H1 (cell line): ENCODE measurements around the gene UMODL1. TPM values are rescaled to one million over a fixed set of nuclear protein-coding genes. Genes with fewer than 3 reads are reported as not detected.

Experiments used
- CTCF ChIA-PET: fragments of 300-600 bp; sonication (Branson Sonifier 250); formaldehyde crosslinking; loops from one replicate; lab custom pipeline; 2021; ENCODE audit not compliant: partially characterized antibody; lab: Charles Lee
- POLR2A ChIA-PET: fragments of 300-600 bp; sonication (Branson Sonifier 250); formaldehyde crosslinking; loops from one replicate; lab custom pipeline; 2021; ENCODE audit warnings: inconsistent platforms; ENCODE audit not compliant: partially characterized antibody; lab: Charles Lee
- DNase-seq, 2 experiments: peaks; one replicate each; pipeline versions ENCODE4 v3.0.0 to v3.0.0-alpha.2; 2010 to 2022; ENCODE audit warnings: low spot score in 2 of 2, low read depth in 1 of 2, mixed read lengths in 1 of 2
- FAIRE-seq: peaks from 2 replicates; lab custom pipeline; 2011; peaks lifted over from hg19 to GRCh38; lab: Jason Lieb, UNC
- H2AFZ ChIP-seq: 2 replicates; pipeline ENCODE4 v1.8.1; 2012; ENCODE audit warnings: low read length, inconsistent platforms
- H2AK5ac ChIP-seq: 2 replicates; pipeline ENCODE4 v1.6.1; 2013; ENCODE audit warnings: low read depth, low read length
- H2BK120ac ChIP-seq: replicated peaks from 2 replicates; pipeline ENCODE3; 2013; ENCODE audit warnings: low read depth, low read length, inconsistent platforms
- H2BK12ac ChIP-seq: 2 replicates; pipeline ENCODE4 v1.6.1; 2013; ENCODE audit warnings: low read depth, low read length
- H2BK15ac ChIP-seq: 2 replicates; pipeline ENCODE4 v1.6.1; 2013; ENCODE audit warnings: low read length
- H2BK20ac ChIP-seq: 2 replicates; pipeline ENCODE4 v1.6.1; 2013; ENCODE audit warnings: low read length
- H2BK5ac ChIP-seq: 2 replicates; pipeline ENCODE4 v1.6.1; 2013; ENCODE audit warnings: low read depth, low read length
- H3K14ac ChIP-seq: 2 replicates; pipeline ENCODE4 v1.6.1; 2013; ENCODE audit warnings: inconsistent platforms; ENCODE audit not compliant: insufficient read length
- H3K18ac ChIP-seq: 2 replicates; pipeline ENCODE4 v1.6.1; 2013; ENCODE audit warnings: low read length; ENCODE audit errors: extremely low read depth
- H3K23ac ChIP-seq: 2 replicates; pipeline ENCODE4 v1.6.1; 2013; ENCODE audit warnings: inconsistent platforms; ENCODE audit not compliant: insufficient read length
- H3K23me2 ChIP-seq: 2 replicates; pipeline ENCODE4 v1.6.1; 2013; ENCODE audit warnings: low read depth, low read length
- H3K27ac ChIP-seq: 2 replicates; pipeline ENCODE4 v1.6.1; 2011; ENCODE audit warnings: low read depth, low read length, inconsistent platforms
- H3K27me3 ChIP-seq, 4 experiments: replicated peaks in 1 of 4; 1 replicate in 1 of 4; 2 replicates in 3 of 4; pipeline versions ENCODE4 v1.6.1 to v1.8.1; 2011 to 2013; ENCODE audit warnings: low read length in 3 of 4, mild to moderate bottlenecking in 3 of 4, inconsistent platforms in 2 of 4, mixed read lengths in 2 of 4, moderate library complexity in 1 of 4; ENCODE audit not compliant: control insufficient read depth in 3 of 4, insufficient read depth in 3 of 4; ENCODE audit errors: extremely low read depth in 1 of 4
- H3K36me3 ChIP-seq, 4 experiments: 2 replicates each; pipeline versions ENCODE4 v1.6.1 to v1.8.1; 2011 to 2013; ENCODE audit warnings: mild to moderate bottlenecking in 4 of 4, low read length in 3 of 4, moderate library complexity in 2 of 4, control low read depth in 1 of 4, inconsistent platforms in 1 of 4; ENCODE audit not compliant: insufficient read depth in 4 of 4, control insufficient read depth in 2 of 4
- H3K4ac ChIP-seq: replicated peaks from 2 replicates; pipeline ENCODE3; 2013; ENCODE audit warnings: low read length, low read depth, mixed read lengths, inconsistent platforms; ENCODE audit not compliant: insufficient read length
- H3K4me1 ChIP-seq, 4 experiments: replicated peaks in 1 of 4; 1 replicate in 1 of 4; 2 replicates in 3 of 4; pipeline versions ENCODE4 v1.6.1 to v1.8.1; 2011 to 2013; ENCODE audit warnings: low read length in 3 of 4, inconsistent platforms in 2 of 4, mixed read lengths in 1 of 4; ENCODE audit not compliant: insufficient read depth in 4 of 4, control insufficient read depth in 3 of 4
- H3K4me2 ChIP-seq, 2 experiments: 2 replicates each; pipeline versions ENCODE4 v1.6.1 to v1.8.1; 2011 to 2013; ENCODE audit warnings: low read depth in 2 of 2, low read length in 2 of 2, control low read depth in 1 of 2, inconsistent platforms in 1 of 2, mild to moderate bottlenecking in 1 of 2; ENCODE audit not compliant: insufficient read depth in 1 of 2
- H3K4me3 ChIP-seq, 4 experiments: fragments of 200-600, 300-600 bp in 1 of 4; sonication (generic), shearing (Covaris generic), sonication (Bioruptor Twin) in 1 of 4; 2 replicates each; pipeline versions ENCODE4 v1.5.1 to v1.8.1; 2011 to 2016; ENCODE audit warnings: low read length in 4 of 4, low read depth in 3 of 4, control low read depth in 2 of 4, inconsistent platforms in 2 of 4, mild to moderate bottlenecking in 2 of 4, mixed read lengths in 1 of 4, moderate library complexity in 1 of 4; ENCODE audit not compliant: insufficient read depth in 2 of 4; ENCODE audit errors: extremely low read depth in 1 of 4
- H3K56ac ChIP-seq: replicated peaks from 2 replicates; pipeline ENCODE3; 2013; ENCODE audit warnings: low read depth, mild to moderate bottlenecking, mixed read lengths, low read length, inconsistent platforms; ENCODE audit not compliant: insufficient read length
- H3K79me1 ChIP-seq: 2 replicates; pipeline ENCODE4 v1.6.1; 2013; ENCODE audit warnings: low read depth, low read length, control low read depth
- H3K79me2 ChIP-seq, 2 experiments: 2 replicates each; pipeline versions ENCODE4 v1.6.1 to v1.8.1; 2012 to 2013; ENCODE audit warnings: low read length in 2 of 2, mild to moderate bottlenecking in 2 of 2, inconsistent platforms in 1 of 2; ENCODE audit not compliant: insufficient read depth in 2 of 2, control insufficient read depth in 1 of 2
- H3K9ac ChIP-seq, 4 experiments: replicated peaks in 1 of 4; 1 replicate in 1 of 4; 2 replicates in 3 of 4; pipeline versions ENCODE4 v1.6.1 to v1.8.1; 2011 to 2013; ENCODE audit warnings: low read depth in 3 of 4, low read length in 3 of 4, control low read depth in 2 of 4, mild to moderate bottlenecking in 2 of 4, moderate library complexity in 2 of 4, inconsistent platforms in 1 of 4; ENCODE audit errors: extremely low read depth in 1 of 4
- H3K9me3 ChIP-seq, 2 experiments: 2 replicates each; pipeline versions ENCODE4 v1.6.1 to v1.8.1; 2012 to 2013; ENCODE audit warnings: mild to moderate bottlenecking in 2 of 2, moderate library complexity in 2 of 2, control low read depth in 1 of 2, inconsistent platforms in 1 of 2, low read depth in 1 of 2, low read length in 1 of 2, mixed read lengths in 1 of 2; ENCODE audit not compliant: insufficient read depth in 2 of 2
- H4K20me1 ChIP-seq, 2 experiments: replicated peaks in 1 of 2; 2 replicates each; pipeline versions ENCODE3 to v1.8.1; 2011 to 2013; ENCODE audit warnings: inconsistent platforms in 2 of 2, low read length in 2 of 2, mild to moderate bottlenecking in 1 of 2; ENCODE audit not compliant: insufficient read depth in 2 of 2, control insufficient read depth in 1 of 2
- H4K5ac ChIP-seq: 2 replicates; pipeline ENCODE4 v1.6.1; 2013; ENCODE audit warnings: low read length, low read depth, mixed read lengths, inconsistent platforms; ENCODE audit not compliant: insufficient read length
- H4K8ac ChIP-seq: 2 replicates; pipeline ENCODE4 v1.8.0; 2013; ENCODE audit warnings: mild to moderate bottlenecking, moderate library complexity, low read length, inconsistent platforms; ENCODE audit not compliant: insufficient read depth; ENCODE audit errors: extremely low read depth
- H4K91ac ChIP-seq: replicated peaks from 2 replicates; pipeline ENCODE3; 2013; ENCODE audit warnings: low read length, mixed read lengths, inconsistent platforms; ENCODE audit not compliant: insufficient read length
- BACH1 ChIP-seq: IDR thresholded peaks from 2 replicates; pipeline ENCODE4 v1.6.1; 2012; ENCODE audit warnings: low read length, improper control_type of control experiment
- BCL11A ChIP-seq, 2 experiments: IDR thresholded peaks; one replicate each; pipeline ENCODE4 v1.6.1; 2011; ENCODE audit warnings: low read depth in 2 of 2, low read length in 2 of 2, mild to moderate bottlenecking in 2 of 2
- CEBPB ChIP-seq: IDR thresholded peaks from 2 replicates; pipeline ENCODE4 v1.6.1; 2012; ENCODE audit warnings: low read depth, low read length
- CHD2 ChIP-seq: IDR thresholded peaks from 2 replicates; pipeline ENCODE4 v1.6.1; 2012; ENCODE audit warnings: low read length, improper control_type of control experiment
- CTBP2 ChIP-seq: IDR thresholded peaks from 2 replicates; pipeline ENCODE4 v1.7.0; 2011; ENCODE audit warnings: borderline replicate concordance, mild to moderate bottlenecking, moderate library complexity, mixed read lengths, low read length; ENCODE audit not compliant: insufficient read depth, insufficient read length
- POLR2AphosphoS5 ChIP-seq: IDR thresholded peaks from 2 replicates; pipeline ENCODE4 v1.6.1; 2011; ENCODE audit warnings: low read depth, low read length
- POU5F1 ChIP-seq: IDR thresholded peaks from 2 replicates; pipeline ENCODE4 v1.6.1; 2011; ENCODE audit warnings: low read depth, mild to moderate bottlenecking, low read length, moderate library complexity
- RBBP5 ChIP-seq: IDR thresholded peaks from 2 replicates; pipeline ENCODE4 v1.7.1; 2012; ENCODE audit warnings: low read depth, mild to moderate bottlenecking, inconsistent platforms, low read length, moderate library complexity, borderline replicate concordance
- RFX5 ChIP-seq: IDR thresholded peaks from 2 replicates; pipeline ENCODE4 v1.6.1; 2011; ENCODE audit warnings: low read depth, low read length, improper control_type of control experiment, borderline replicate concordance
- RNF2 ChIP-seq: fragments of 200-900, 300-1000 bp; sonication (generic); IDR thresholded peaks from 2 replicates; pipeline ENCODE4 v1.7.1; 2016; ENCODE audit warnings: borderline replicate concordance, low read depth, mild to moderate bottlenecking, antibody characterized with exemption, low read length; ENCODE audit not compliant: poor library complexity, severe bottlenecking; ENCODE audit errors: missing control alignments
- SP1 ChIP-seq: IDR thresholded peaks from 2 replicates; pipeline ENCODE4 v1.6.1; 2011; ENCODE audit warnings: low read depth, low read length
- TAF7 ChIP-seq: optimal IDR thresholded peaks from 2 replicates; pipeline ENCODE3; 2011; ENCODE audit warnings: low read depth, mild to moderate bottlenecking, inconsistent platforms, low read length, moderate library complexity, borderline replicate concordance
- TCF12 ChIP-seq: IDR thresholded peaks from 2 replicates; pipeline ENCODE4 v1.6.1; 2011; ENCODE audit warnings: low read depth, mild to moderate bottlenecking, low read length
- TEAD4 ChIP-seq: IDR thresholded peaks from 2 replicates; pipeline ENCODE4 v1.6.1; 2012; ENCODE audit warnings: low read depth, low read length, inconsistent platforms, mixed read lengths
- YY1 ChIP-seq: IDR thresholded peaks from 2 replicates; pipeline ENCODE4 v1.6.1; 2011; ENCODE audit warnings: low read depth, mild to moderate bottlenecking, low read length
- WGBS, 2 experiments: shearing (Covaris generic) in 1 of 2; methylation state at CpG; one replicate each; pipeline versions ENCODE4 v1.1.6 to v1.1.7; 2013 to 2015; ENCODE audit warnings: low lambda C conversion rate in 2 of 2, mixed read lengths in 2 of 2, inconsistent platforms in 1 of 2, low coverage in 1 of 2, missing lambda C conversion rate in 1 of 2; ENCODE audit not compliant: insufficient replicate concordance in 2 of 2, insufficient coverage in 1 of 2, insufficient read length in 1 of 2; ENCODE audit errors: extremely low coverage in 1 of 2, missing lambda C conversion rate in 1 of 2; 5-methylcytosine and 5-hydroxymethylcytosine counted together
- polyA plus RNA-seq, 7 experiments: library from polyadenylated mRNA; depleted of rRNA in 3 of 7; stranded (reverse) in 5 of 7; unstranded in 2 of 7; fragments of >200 nt in 5 of 7; fragments of 200-250 nt in 2 of 7; gene quantifications; 1 replicate in 5 of 7; 2 replicates in 1 of 7; 4 replicates in 1 of 7; pipeline versions ENCODE4 v1.2.1 to v1.2.3, GENCODE V29; 2011 to 2013; ENCODE audit warnings: missing spikeins in 2 of 7, mixed read lengths in 2 of 7
- total RNA-seq: library from RNA; stranded (reverse); fragmentation: NEBNext Ultra II Directional; extraction: Animal tissue kit (Norgen Biotek cat#: 25700); gene quantifications from 2 replicates; pipeline ENCODE4 v1.2.1, GENCODE V29; 2021

Gene UMODL1
- total and polyA plus RNA-seq, 2 of the 8 experiments (the other 6 are each of a cell fraction or from before 2014, with no cell fraction given): not detected

- Histone ChIP-seq H3K9me3 (no peaks in the 10 kb centered on the region), H2BK12ac (no peak overlapping the region), H3K4me1 (peaks cover 0 to 19% (median 10%) of the 10 kb centered on the region in 4 experiments; a peak in 5 of 7 replicates), H2BK15ac (no peak overlapping the region), H3K27ac (no peak overlapping the region), H3K23ac (no peak overlapping the region), H2BK5ac (no peak overlapping the region), H3K4me3 (no peak overlapping the region), H2AK5ac (no peak overlapping the region), H3K4ac (no peak overlapping the region), H4K8ac (no peak overlapping the region), H4K91ac (no peak overlapping the region), H3K36me3 (no peaks in the 10 kb centered on the region), H3K79me2 (no peaks in the 10 kb centered on the region), H3K27me3 (peaks cover 0 to under 1% (median 0%) of the 10 kb centered on the region in 4 experiments; a peak in 1 of 7 replicates), H3K4me2 (no peak overlapping the region), H4K5ac (no peak overlapping the region), H2AFZ (no peak overlapping the region), H2BK120ac (no peak overlapping the region), H3K14ac (no peak overlapping the region), H3K79me1 (no peaks in the 10 kb centered on the region), H4K20me1 (no peaks in the 10 kb centered on the region), H3K9ac (no peak overlapping the region), H2BK20ac (no peak overlapping the region), H3K56ac (no peak overlapping the region), H3K18ac (no peak overlapping the region), H3K23me2 (no peaks in the 10 kb centered on the region)
- WGBS, 2 experiments: 86% methylated on average over 11 of the region's 11 CpGs; no CpG with 5 or more reads in 1 of the 2 experiments
- FAIRE-seq: no peak
- POLR2A ChIA-PET: no interaction called here
- CTCF ChIA-PET: interaction anchor here (0.6 to 1.3 kb wide), 3 partner anchors 9 to 59 kb away, joined by 3 read pairs; no protein-coding TSS in a partner anchor
- no peak for DNase-seq
- TF ChIP-seq YY1 (no peak), CTBP2 (no peak), CHD2 (no peak), RFX5 (no peak), SP1 (no peak), RBBP5 (no peak), BCL11A (IDR thresholded peaks at IDR 0.05; ENCODE audit: low read depth in 2 of 2, low read length in 2 of 2) (no peak), CEBPB (no peak), RNF2 (no peak), POU5F1 (no peak), TAF7 (no peak), TCF12 (no peak), BACH1 (no peak), TEAD4 (no peak), POLR2AphosphoS5 (no peak)
Measured at GRCh38 chr21:42058631-42059111, 12.4 kb upstream of the UMODL1 start.
